ENCODE data around the gene CBLB.

CBLB gene

DNA sequence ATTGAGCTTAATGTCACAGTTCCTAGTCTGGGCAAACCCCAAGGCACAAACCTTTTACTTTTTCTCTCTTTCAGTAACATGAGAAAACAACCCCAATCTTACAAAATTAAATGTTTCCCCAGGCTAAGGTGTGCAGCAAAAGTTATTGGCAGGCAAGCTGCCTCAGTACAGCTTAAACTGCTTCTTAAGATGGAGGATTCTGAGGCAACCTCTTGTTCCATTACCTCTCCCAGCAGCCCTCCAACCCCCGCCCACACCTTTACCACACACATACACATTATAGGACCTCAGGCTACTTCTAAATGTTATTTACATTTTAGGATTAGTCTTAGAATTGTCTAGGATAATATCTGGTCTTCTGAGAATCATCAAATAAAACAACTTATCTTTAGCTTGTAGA lies 22.3 kb upstream of the CBLB start:
- no peak overlapping the region for H2AFZ ChIP-seq (ENCODE audit: low read depth, low read length)
- H3K36me3 ChIP-seq (ENCODE audit: insufficient read depth, low read length), result no peaks in the 10 kb centered on the region
- H3K4me1 ChIP-seq (ENCODE audit: insufficient read depth, low read length), result no peaks in the 10 kb centered on the region
- H3K4me3 ChIP-seq (ENCODE audit: low read length), result no peak overlapping the region
- no peaks in the 10 kb centered on the region for H3K9me3 ChIP-seq (ENCODE audit: low read length)
- no peaks in the 10 kb centered on the region for H3K27me3 ChIP-seq (ENCODE audit: insufficient read depth, low read length)

- Histone ChIP-seq H3K4me1 (ENCODE audit: insufficient read depth, low read length) (no peaks in the 10 kb centered on the region), H3K9me3 (ENCODE audit: low read length) (no peaks in the 10 kb centered on the region), H3K27me3 (ENCODE audit: insufficient read depth, low read length) (no peaks in the 10 kb centered on the region), H3K4me3 (ENCODE audit: low read length) (no peak overlapping the region), H2AFZ (ENCODE audit: low read depth, low read length) (no peak overlapping the region), H3K36me3 (ENCODE audit: insufficient read depth, low read length) (no peaks in the 10 kb centered on the region)
These were observed 20.1 kb upstream of the CBLB start for GRCh38 chr3:105888621-105889579.

DNA sequence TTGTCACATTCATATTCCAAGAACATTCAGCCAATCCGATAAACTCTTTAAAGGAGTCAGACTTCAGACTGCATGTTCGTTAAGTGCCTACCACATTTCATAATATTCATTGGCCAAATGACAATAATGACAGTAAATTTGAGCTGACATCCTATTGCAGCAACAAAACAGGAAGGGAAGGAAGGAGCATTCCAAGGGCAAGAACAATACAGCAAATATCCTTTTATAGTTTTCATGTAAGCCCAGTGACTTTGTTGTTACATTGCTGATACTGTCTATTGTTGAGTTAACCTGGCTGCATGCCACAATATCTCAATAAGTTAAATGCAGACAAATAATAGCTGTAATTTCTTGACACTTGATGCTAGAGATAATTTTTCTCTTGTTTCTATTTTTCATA lies 16.4 kb upstream of the CBLB start:
- no peaks in the 10 kb centered on the region for H3K36me3 ChIP-seq (ENCODE audit: insufficient read depth, low read length)
- no peaks in the 10 kb centered on the region for H3K27me3 ChIP-seq (ENCODE audit: insufficient read depth, low read length)
- H3K4me1 ChIP-seq (ENCODE audit: insufficient read depth, low read length), result no peaks in the 10 kb centered on the region
- H3K9me3 ChIP-seq (ENCODE audit: low read length), result no peaks in the 10 kb centered on the region
- no peak overlapping the region for H2AFZ ChIP-seq (ENCODE audit: low read depth, low read length)
- H3K4me3 ChIP-seq (ENCODE audit: low read length), result no peak overlapping the region

- Histone ChIP-seq H2AFZ (ENCODE audit: low read depth, low read length) (no peak overlapping the region), H3K4me3 (ENCODE audit: low read length) (no peak overlapping the region), H3K4me1 (ENCODE audit: insufficient read depth, low read length) (no peaks in the 10 kb centered on the region), H3K36me3 (ENCODE audit: insufficient read depth, low read length) (no peaks in the 10 kb centered on the region), H3K27me3 (ENCODE audit: insufficient read depth, low read length) (no peaks in the 10 kb centered on the region), H3K9me3 (ENCODE audit: low read length) (no peaks in the 10 kb centered on the region)
These were observed 15.1 kb upstream of the CBLB start for GRCh38 chr3:105883798-105884377.

DNA sequence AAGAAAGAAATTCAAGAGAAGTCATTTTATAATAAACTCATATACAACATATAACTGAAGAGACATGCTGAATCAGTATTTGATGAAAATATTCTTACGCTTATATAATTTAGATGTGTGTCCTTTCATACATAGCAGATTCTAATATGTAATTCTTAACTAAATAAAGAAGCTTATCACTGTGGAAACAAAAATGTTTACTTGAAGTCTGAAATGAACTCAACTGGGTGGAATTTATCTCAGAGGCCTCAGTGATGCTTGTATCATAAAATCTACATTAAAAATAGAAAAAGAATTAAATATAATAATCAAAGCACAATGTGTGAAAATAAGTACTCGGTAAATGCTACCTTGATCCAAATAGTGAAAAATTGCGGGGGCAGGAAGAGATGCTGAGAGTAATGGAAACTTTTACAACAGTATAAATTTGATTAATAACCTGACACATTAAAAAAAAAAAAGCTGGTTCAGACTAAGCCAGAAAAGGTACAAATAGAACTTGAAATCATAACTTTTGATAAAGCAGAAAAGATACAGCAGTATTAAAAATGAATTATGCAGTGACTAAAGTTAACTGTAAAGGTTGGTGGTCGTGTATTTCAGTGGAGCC lies 12.0 kb upstream of the CBLB start:
- Histone ChIP-seq H3K36me3 (ENCODE audit: insufficient read depth, low read length) (no peaks in the 10 kb centered on the region), H3K27me3 (ENCODE audit: insufficient read depth, low read length) (no peaks in the 10 kb centered on the region), H2AFZ (ENCODE audit: low read depth, low read length) (no peak overlapping the region), H3K9me3 (ENCODE audit: low read length) (no peaks in the 10 kb centered on the region), H3K4me3 (ENCODE audit: low read length) (no peak overlapping the region), H3K4me1 (ENCODE audit: insufficient read depth, low read length) (no peaks in the 10 kb centered on the region)

GRCh38 chr3:105878061-105878460 lies 9.2 kb upstream of the CBLB start:
- no peaks in the 10 kb centered on the region for H3K9me3 ChIP-seq (ENCODE audit: low read length)
- H3K27me3 ChIP-seq (ENCODE audit: insufficient read depth, low read length), result no peaks in the 10 kb centered on the region
- H2AFZ ChIP-seq (ENCODE audit: low read depth, low read length), result no peak overlapping the region
- no peaks in the 10 kb centered on the region for H3K4me1 ChIP-seq (ENCODE audit: insufficient read depth, low read length)
- no peaks in the 10 kb centered on the region for H3K36me3 ChIP-seq (ENCODE audit: insufficient read depth, low read length)
- H3K4me3 ChIP-seq (ENCODE audit: low read length), result no peak overlapping the region

DNA sequence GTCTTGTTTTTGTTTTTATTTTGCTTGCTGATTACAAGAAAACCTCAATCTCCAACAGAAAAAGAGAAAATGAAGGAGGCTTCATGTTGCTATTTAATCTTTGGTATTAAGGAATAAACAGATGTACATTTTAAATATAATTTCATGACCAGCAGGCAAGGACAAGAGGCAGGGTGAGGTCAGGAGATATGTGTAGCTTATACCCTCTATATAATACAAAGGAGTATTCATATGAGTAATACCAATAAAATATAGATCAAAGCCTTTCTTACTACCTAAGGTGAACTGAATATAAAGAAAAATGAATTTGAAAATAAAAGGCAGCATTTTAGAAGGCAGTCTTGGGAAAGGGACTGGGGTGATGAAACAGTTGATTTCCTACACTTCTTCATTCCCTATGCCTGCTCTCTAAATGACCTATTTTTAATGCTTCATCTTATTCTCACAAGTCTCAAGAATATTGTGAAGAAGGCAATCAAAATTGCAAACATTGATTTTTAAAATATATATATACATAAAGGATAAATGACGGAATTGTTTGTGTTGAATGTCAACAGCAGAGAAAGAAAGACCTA lies 8.6 kb upstream of the CBLB start:
- Histone ChIP-seq H3K4me3 (ENCODE audit: low read length) (no peak overlapping the region), H2AFZ (ENCODE audit: low read depth, low read length) (no peak overlapping the region), H3K9me3 (ENCODE audit: low read length) (no peaks in the 10 kb centered on the region), H3K36me3 (ENCODE audit: insufficient read depth, low read length) (no peaks in the 10 kb centered on the region), H3K4me1 (ENCODE audit: insufficient read depth, low read length) (no peaks in the 10 kb centered on the region), H3K27me3 (ENCODE audit: insufficient read depth, low read length) (no peaks in the 10 kb centered on the region)

- H2AFZ ChIP-seq (ENCODE audit: low read depth, low read length), result no peak overlapping the region
- H3K9me3 ChIP-seq (ENCODE audit: low read length), result no peaks in the 10 kb centered on the region
- H3K4me3 ChIP-seq (ENCODE audit: low read length), result no peak overlapping the region
- H3K36me3 ChIP-seq (ENCODE audit: insufficient read depth, low read length), result no peaks in the 10 kb centered on the region
- H3K4me1 ChIP-seq (ENCODE audit: insufficient read depth, low read length), result no peaks in the 10 kb centered on the region
- no peaks in the 10 kb centered on the region for H3K27me3 ChIP-seq (ENCODE audit: insufficient read depth, low read length)
These were observed 8.0 kb upstream of the CBLB start for GRCh38 chr3:105876780-105877327.

DNA sequence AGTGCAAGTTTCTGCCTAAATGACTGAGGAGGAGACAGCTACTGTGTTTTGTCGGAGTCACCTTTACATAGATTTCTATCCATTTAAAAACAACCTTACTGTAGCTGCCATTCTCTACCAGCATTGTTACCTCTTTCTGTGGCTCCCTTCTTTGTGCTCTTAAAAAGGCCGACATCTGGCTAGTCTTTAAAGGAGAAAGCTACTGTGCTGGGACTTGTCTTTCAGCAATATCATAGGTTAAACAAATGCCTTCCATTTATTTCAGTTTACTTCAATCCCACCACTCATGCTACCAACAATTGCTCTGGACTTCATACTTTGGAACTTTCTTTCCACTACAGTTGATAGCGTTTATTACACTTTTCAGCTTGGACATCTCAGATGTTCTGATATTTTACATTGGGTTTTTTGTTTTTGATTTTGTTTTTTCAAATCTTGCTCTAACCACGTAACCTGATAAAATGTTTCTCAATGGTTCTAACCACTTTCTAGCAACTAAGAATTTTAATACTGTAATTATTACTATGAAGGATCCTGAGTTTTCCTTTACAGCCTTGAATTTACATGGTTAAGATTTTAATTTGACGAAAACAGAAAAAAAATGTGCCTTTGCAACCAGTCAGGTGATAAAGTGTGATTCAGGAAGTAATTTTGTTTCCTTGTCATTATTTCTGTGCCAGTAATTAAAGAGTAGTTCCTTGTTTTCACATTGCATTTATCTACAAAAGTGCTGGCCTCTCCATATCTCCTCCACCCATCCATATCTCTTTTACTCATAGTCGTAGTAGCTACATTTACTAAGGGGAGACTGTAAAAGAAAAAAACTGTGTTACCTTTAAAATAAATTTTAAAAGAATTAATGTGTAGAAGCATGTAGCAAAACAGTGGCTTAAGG lies 1.3 kb upstream of the CBLB start:
- Histone ChIP-seq H3K4me1 (ENCODE audit: insufficient read depth, low read length) (peaks cover 36% of the 10 kb centered on the region), H2AFZ (ENCODE audit: low read depth, low read length) (peak overlapping the region; percentile 1), H3K27me3 (ENCODE audit: insufficient read depth, low read length) (no peaks in the 10 kb centered on the region), H3K4me3 (ENCODE audit: low read length) (peak overlapping the region; percentile 63), H3K9me3 (ENCODE audit: low read length) (no peaks in the 10 kb centered on the region), H3K36me3 (ENCODE audit: insufficient read depth, low read length) (peaks cover 12% of the 10 kb centered on the region)

- Histone ChIP-seq H3K4me3 (ENCODE audit: low read length) (peak overlapping the region; percentile 63), H3K9me3 (ENCODE audit: low read length) (no peaks in the 10 kb centered on the region), H3K27me3 (ENCODE audit: insufficient read depth, low read length) (no peaks in the 10 kb centered on the region), H2AFZ (ENCODE audit: low read depth, low read length) (peak overlapping the region; percentile 1), H3K4me1 (ENCODE audit: insufficient read depth, low read length) (peaks cover 40% of the 10 kb centered on the region), H3K36me3 (ENCODE audit: insufficient read depth, low read length) (peaks cover 14% of the 10 kb centered on the region)
These were observed 670 bp upstream of the CBLB start for GRCh38 chr3:105869531-105869833.

DNA sequence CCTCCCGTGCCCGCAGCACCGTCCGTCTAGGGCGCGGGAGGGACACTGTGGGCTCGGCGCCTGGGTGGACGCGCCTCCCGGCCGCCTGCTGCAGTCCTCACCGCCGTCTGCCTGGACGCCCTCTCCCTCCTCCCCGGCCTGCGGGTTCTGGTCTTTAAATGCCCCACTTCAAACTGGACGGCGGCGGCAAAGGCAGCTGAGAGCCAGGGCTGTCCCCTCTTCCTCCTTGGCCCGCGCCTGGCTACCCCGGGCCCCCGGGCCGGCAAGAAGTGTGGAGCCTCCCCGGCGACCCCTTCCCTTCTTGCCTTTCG lies 426 bp downstream of the CBLB start:
- Histone ChIP-seq H3K4me1 (ENCODE audit: insufficient read depth, low read length) (peaks cover 40% of the 10 kb centered on the region), H2AFZ (ENCODE audit: low read depth, low read length) (peak overlapping the region; percentile 52), H3K4me3 (ENCODE audit: low read length) (peak overlapping the region; percentile 63), H3K9me3 (ENCODE audit: low read length) (no peaks in the 10 kb centered on the region), H3K36me3 (ENCODE audit: insufficient read depth, low read length) (peaks cover 21% of the 10 kb centered on the region), H3K27me3 (ENCODE audit: insufficient read depth, low read length) (no peaks in the 10 kb centered on the region)

DNA sequence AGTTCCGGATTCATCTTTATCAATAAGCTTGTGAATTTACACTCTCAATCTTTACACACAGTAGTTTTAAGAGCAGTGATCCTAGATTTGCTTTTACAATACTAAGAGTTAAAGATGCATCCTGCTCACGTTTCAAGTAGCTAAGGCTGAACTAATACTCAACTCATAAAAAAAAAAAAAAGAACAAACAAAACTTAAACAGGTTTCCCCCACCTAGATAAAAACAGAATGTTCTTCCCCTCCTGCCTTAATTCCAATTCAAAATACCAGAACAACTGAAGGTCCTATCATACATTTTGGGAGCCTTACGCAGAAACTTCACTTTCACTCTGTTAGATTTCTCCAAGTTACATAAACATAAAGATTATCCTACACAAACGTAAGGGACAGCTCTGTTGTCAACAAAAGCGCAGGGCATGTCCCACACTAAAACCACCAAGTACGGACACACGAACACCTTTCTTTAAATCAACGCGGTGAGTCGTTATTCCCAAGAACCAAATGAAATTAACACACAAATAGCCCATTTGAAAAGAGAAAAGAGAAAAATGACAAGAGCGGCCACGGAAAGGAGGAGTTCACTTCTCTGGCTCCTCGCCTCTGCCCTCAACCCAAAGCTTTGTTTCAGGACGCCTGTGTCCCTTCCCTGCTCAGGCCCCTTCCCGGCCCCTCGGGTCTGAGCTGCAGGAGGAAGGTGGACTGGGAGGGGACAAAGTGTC lies 941 bp downstream of the CBLB start:
- peak overlapping the region; percentile 63 for H3K4me3 ChIP-seq (ENCODE audit: low read length)

More for the DNA sequence above, 941 bp downstream of the CBLB start:
- H3K27me3 ChIP-seq (ENCODE audit: insufficient read depth, low read length), result no peaks in the 10 kb centered on the region
- H3K36me3 ChIP-seq (ENCODE audit: insufficient read depth, low read length), result peaks cover 24% of the 10 kb centered on the region
- H3K9me3 ChIP-seq (ENCODE audit: low read length), result no peaks in the 10 kb centered on the region
- H2AFZ ChIP-seq (ENCODE audit: low read depth, low read length), result peak overlapping the region; percentile 52
- H3K4me1 ChIP-seq (ENCODE audit: insufficient read depth, low read length), result peaks cover 40% of the 10 kb centered on the region

All from neuron (in vitro differentiated cells).